ENCODE measurements around the gene ZBTB22. TPM values are rescaled to one million over a fixed set of nuclear protein-coding genes. Genes with fewer than 3 reads are reported as not detected.
"Not testable (repeated sequence)": the region's sequence is repeated elsewhere in the genome, so short reads cannot be mapped to it uniquely, and the experiment has no call there.

The ZBTB22 gene
- total RNA-seq, 4 donors from 2014 or later, result 10.1 to 31.8 (median 17.2) TPM

DNA sequence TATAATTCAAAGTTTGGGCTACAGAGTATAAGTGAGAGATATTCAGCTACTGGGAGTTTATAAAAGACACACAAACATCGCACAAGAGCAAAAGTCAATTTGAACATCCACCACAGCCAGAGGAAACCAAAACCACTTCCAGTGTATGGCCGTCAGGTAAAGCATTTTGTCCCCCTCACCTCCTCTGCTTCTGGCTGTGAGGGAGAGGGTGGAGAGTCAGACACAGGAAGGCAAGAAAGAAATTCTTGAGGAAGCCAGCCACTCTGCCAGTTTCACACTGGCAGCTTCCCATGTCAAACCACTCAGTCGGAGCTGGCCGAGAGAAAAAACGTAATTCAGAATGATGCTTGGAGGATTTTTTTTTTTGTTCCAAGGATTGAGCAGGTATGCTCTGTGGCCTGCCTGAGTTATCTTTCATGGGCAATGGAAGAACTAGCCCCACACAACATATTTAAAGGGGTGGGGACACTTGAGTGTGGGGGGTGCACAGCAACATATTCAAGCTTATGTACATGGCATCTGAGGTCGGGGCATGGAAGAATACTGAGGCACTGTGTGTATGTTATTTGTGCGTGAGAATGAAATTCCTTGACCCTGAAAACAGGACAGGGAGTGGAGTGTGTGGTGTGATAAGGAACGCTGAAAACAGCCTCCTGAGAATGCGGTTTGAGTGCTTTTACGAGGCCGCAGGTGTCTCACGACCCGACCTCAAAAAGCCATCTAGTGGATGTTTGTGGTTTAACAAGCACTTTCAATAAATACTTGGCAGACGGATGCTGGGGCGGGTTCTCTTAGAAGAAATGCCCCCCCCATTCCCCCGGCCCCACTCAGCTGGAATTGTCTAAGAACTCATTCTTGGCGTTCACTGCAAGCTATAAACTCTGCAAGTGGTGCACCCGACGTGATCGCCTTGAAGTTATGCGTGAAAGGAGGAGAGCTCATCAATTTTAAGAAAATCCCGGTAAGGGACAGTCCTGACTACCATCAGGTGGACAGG lies 27.5 kb upstream of the ZBTB22 start:
- peaks cover 0 to 12% (median 9%) of the 10 kb centered on the region in 4 donors for H3K4me1 ChIP-seq
- peak overlapping the region; percentile 36 to 79 (median 60) for H3K27ac ChIP-seq
- no peak for TF ChIP-seq EP300 (IDR thresholded peaks at IDR 0.05; ENCODE audit: low read depth)
- TF ChIP-seq, protein P1, sequence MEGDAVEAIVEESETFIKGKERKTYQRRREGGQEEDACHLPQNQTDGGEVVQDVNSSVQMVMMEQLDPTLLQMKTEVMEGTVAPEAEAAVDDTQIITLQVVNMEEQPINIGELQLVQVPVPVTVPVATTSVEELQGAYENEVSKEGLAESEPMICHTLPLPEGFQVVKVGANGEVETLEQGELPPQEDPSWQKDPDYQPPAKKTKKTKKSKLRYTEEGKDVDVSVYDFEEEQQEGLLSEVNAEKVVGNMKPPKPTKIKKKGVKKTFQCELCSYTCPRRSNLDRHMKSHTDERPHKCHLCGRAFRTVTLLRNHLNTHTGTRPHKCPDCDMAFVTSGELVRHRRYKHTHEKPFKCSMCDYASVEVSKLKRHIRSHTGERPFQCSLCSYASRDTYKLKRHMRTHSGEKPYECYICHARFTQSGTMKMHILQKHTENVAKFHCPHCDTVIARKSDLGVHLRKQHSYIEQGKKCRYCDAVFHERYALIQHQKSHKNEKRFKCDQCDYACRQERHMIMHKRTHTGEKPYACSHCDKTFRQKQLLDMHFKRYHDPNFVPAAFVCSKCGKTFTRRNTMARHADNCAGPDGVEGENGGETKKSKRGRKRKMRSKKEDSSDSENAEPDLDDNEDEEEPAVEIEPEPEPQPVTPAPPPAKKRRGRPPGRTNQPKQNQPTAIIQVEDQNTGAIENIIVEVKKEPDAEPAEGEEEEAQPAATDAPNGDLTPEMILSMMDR (IDR thresholded peaks at IDR 0.05), result peak; percentile 60 to 78 (median 64)
- peak overlapping the region in 1 of 4 donors; percentile 4 for H3K4me3 ChIP-seq
- intact Hi-C loops (cut with DNase I; ENCODE audit: low total_unique reads), result no loop called here
- WGBS, 2 donors (ENCODE audit: low coverage in 1 of 2), result 12 to 21% methylated on average over 7 to 22 of the region's 22 CpGs
- no peaks in the 10 kb centered on the region for H3K9me3 ChIP-seq
- in situ Hi-C loops (cut with MboI; ENCODE audit: low pct_ligation_motif_present in 1 of 4, low pct_unique_long_range_greater_than_20kb in 1 of 4, low sequenced_read_pairs in 3 of 4), result no loop called here
- peak; percentile 71 for DNase-seq
- no peaks in the 10 kb centered on the region for H3K36me3 ChIP-seq
- no peaks in the 10 kb centered on the region for H3K27me3 ChIP-seq

DNA sequence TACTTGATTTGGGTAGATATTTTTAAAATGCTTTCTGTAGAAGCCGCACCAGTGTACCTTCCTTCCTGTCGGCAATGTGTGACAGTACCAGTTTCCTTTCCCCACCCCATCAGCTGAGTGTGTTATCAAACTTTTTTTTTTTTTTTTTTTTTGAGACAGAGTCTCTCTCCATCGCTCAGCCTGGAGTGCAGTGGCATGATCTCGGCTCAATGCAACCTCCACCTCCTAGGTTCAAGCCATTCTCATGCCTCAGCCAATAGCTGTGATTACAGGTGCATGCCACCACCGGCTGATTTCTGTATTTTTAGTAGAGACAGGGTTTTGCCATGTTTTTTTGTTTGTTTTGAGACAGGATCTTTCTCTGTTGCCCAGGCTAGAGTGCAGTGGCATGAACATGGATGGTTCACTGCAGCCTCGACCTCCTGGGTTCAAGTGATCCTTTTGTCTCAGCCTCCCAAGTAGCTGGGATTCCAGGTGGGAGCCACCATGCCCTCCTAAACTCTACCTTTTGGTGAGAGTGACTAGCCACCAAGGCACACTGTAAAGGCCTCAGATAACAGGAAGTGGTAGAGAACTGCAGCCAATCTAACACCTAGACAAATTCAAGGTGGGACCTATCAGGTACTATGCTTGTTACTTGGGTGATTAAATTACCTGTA lies 26.5 kb upstream of the ZBTB22 start:
- Histone ChIP-seq H3K4me3 (no peak overlapping the region), H3K9me3 (no peaks in the 10 kb centered on the region), H3K4me1 (peaks cover 0 to 12% (median 9%) of the 10 kb centered on the region in 4 donors), H3K27me3 (no peaks in the 10 kb centered on the region), H3K36me3 (no peaks in the 10 kb centered on the region), H3K27ac (peak overlapping the region; percentile 36 to 79 (median 60))
- intact Hi-C loops (cut with DNase I; ENCODE audit: low total_unique reads), result no loop called here
- WGBS, 2 donors (ENCODE audit: low coverage in 1 of 2), result 58 to 83% methylated on average over 4 to 6 of the region's 6 CpGs
- TF ChIP-seq, protein P1 (IDR thresholded peaks at IDR 0.05), result no peak
- TF ChIP-seq POLR2AphosphoS5 (IDR thresholded peaks at IDR 0.05), result no peak
- DNase-seq, result no peak
- in situ Hi-C loops (cut with MboI; ENCODE audit: low pct_ligation_motif_present in 1 of 4, low pct_unique_long_range_greater_than_20kb in 1 of 4, low sequenced_read_pairs in 3 of 4), result no loop called here

DNA sequence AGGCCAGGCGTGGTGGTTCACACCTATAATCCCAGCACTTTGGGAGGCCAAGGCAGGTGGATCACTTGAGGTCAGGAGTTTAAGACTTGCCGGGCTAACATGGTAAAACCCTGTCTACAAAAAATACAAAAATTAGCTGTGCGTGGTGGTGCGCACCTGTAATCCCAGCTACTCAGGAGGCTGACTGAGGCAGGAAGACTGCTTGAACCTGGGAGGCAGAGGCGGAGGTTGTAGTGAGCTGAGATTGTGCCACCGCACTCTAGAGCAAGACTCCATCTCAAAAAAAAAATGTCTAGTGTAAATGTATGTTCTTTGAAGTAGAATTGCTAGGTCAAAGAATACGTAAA lies 26.0 kb upstream of the ZBTB22 start:
- H3K27me3 ChIP-seq; H3K4me3 ChIP-seq; in situ Hi-C loops (cut with MboI; ENCODE audit: low pct_ligation_motif_present in 1 of 4, low pct_unique_long_range_greater_than_20kb in 1 of 4, low sequenced_read_pairs in 3 of 4); H3K9me3 ChIP-seq; DNase-seq; H3K36me3 ChIP-seq; intact Hi-C loops (cut with DNase I; ENCODE audit: low total_unique reads): not testable (repeated sequence)
- WGBS, 2 donors (ENCODE audit: low coverage in 1 of 2), result 81 to 89% methylated on average over 5 to 7 of the region's 7 CpGs
- Histone ChIP-seq H3K4me1 (peaks cover 0 to 12% (median 9%) of the 10 kb centered on the region in 4 donors), H3K27ac (peak overlapping the region; percentile 36 to 75 (median 61))

DNA sequence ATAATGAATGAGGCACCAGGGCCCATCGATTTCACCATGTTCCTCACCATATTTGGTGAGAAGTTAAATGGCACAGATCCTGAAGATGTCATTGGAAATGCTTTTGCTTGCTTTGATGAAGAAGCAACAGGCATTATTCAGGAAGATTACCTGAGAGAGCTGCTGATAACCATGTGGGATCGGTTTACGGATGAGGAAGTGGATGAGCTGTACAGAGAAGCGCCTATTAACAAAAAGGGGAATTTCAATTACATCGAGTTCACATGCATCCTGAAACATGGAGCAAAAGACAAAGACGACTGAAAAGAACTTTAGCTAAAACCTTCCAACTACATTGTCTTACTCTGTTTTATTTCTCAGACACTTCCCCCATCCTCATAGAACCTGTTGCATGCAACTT lies 21.6 kb upstream of the ZBTB22 start:
- Histone ChIP-seq H3K27me3 (no peaks in the 10 kb centered on the region), H3K36me3 (no peaks in the 10 kb centered on the region), H3K9me3 (no peaks in the 10 kb centered on the region), H3K4me3 (no peak overlapping the region), H3K4me1 (no peaks in the 10 kb centered on the region), H3K27ac (no peak overlapping the region)
- TF ChIP-seq POLR2AphosphoS5 (IDR thresholded peaks at IDR 0.05) (no peak), EP300 (IDR thresholded peaks at IDR 0.05; ENCODE audit: low read depth) (no peak), POLR2A (IDR thresholded peaks at IDR 0.05) (no peak)
- TF ChIP-seq, protein P1 (IDR thresholded peaks at IDR 0.05), result no peak
- in situ Hi-C loops (cut with MboI; ENCODE audit: low pct_ligation_motif_present in 1 of 4, low pct_unique_long_range_greater_than_20kb in 1 of 4, low sequenced_read_pairs in 3 of 4), result no loop called here
- 88 to 89% methylated on average over 6 of the region's 6 CpGs for WGBS, 2 donors (ENCODE audit: low coverage in 1 of 2)
- intact Hi-C loops (cut with DNase I; ENCODE audit: low total_unique reads), result no loop called here
- DNase-seq, result no peak

Measured in transverse colon (tissue), 4 donors.